ENCODE results near the gene LAGE3.

- TF ChIP-seq EZH2 (IDR thresholded peaks at IDR 0.05) (no peak), POLR2AphosphoS5 (IDR thresholded peaks at IDR 0.05; ENCODE audit: borderline replicate concordance, low read depth, low read length) (no peak), FOXP2 (optimal IDR thresholded peaks at IDR 0.05; ENCODE audit: control extremely low read depth, extremely low read length, insufficient read depth) (no peak)
These were observed 26.7 kb upstream of the LAGE3 start for GRCh38 chrX:154505734-154506133.
